ENCODE results near the gene SPOUT1.

DNA sequence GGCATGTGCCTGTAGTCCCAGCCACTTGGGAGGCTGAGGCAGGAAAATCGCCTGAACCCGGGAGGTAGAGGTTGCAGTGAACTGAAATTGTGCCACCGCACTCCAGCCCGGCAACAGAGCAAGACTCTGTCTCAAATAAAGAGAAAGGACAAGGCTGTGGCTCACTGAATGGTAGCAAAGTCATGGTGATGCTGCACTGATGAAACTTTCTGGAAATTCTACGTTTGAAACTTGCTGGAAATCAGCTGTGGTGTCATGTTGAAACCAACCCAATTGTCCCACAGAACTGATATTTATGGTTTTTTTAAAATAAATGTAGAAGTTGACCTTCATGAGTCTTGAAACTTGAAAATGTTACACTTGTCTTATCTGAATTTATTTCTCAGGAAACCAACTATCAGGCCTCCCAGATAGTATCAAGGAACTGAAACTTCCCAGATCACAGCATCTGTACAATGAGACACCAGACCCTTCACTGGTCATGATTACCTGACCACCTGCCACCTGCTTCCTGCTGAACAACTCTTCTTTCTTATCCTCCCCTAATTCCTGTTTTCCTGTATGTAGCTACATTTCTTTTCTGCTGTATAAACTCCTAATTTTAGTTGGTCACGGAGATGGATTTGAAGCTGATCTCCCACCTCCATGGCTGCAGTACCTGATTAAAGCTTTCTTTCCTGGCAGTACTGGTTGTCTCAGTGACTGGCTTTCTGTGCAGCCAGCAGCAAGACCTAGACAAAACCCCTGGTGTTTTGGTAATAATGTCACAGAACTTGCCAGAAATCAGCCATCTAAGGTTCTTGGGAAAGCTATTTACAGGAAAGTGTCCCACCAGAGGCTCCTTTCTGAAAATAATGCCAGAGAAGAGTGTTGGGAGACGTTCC is 48.2 kb downstream of the SPOUT1 start:
- TF ChIP-seq EGR1 (IDR thresholded peaks at IDR 0.05; ENCODE audit: low read depth) (no peak), CBX3 (IDR thresholded peaks at IDR 0.05; ENCODE audit: low read depth) (no peak), CEBPB (IDR thresholded peaks at IDR 0.05; ENCODE audit: low read depth) (no peak), ZNF274 (IDR thresholded peaks at IDR 0.05; ENCODE audit: low read depth, low read length) (no peak), POLR2AphosphoS5 (IDR thresholded peaks at IDR 0.05; ENCODE audit: low read depth, low read length) (no peak)
- TF ChIP-seq, protein P1, sequence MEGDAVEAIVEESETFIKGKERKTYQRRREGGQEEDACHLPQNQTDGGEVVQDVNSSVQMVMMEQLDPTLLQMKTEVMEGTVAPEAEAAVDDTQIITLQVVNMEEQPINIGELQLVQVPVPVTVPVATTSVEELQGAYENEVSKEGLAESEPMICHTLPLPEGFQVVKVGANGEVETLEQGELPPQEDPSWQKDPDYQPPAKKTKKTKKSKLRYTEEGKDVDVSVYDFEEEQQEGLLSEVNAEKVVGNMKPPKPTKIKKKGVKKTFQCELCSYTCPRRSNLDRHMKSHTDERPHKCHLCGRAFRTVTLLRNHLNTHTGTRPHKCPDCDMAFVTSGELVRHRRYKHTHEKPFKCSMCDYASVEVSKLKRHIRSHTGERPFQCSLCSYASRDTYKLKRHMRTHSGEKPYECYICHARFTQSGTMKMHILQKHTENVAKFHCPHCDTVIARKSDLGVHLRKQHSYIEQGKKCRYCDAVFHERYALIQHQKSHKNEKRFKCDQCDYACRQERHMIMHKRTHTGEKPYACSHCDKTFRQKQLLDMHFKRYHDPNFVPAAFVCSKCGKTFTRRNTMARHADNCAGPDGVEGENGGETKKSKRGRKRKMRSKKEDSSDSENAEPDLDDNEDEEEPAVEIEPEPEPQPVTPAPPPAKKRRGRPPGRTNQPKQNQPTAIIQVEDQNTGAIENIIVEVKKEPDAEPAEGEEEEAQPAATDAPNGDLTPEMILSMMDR (IDR thresholded peaks at IDR 0.05 in 2 of 3, conservative IDR thresholded peaks at IDR 0.05 in 1 of 3; ENCODE audit: borderline replicate concordance in 1 of 3, insufficient read depth in 1 of 3, low read depth in 2 of 3, low read length in 2 of 3) = no peak
- TF ChIP-seq, protein P2, sequence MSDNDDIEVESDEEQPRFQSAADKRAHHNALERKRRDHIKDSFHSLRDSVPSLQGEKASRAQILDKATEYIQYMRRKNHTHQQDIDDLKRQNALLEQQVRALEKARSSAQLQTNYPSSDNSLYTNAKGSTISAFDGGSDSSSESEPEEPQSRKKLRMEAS (IDR thresholded peaks at IDR 0.05) = no peak

All from HCT116 (cell line).